Caco-2 (cell line): ENCODE measurements around the gene DOCK9. TPM values are rescaled to one million over a fixed set of nuclear protein-coding genes. Genes with fewer than 3 reads are reported as not detected.

Source experiments
- BruUV-seq: library from RNA; stranded (reverse); fragments of 400-500 nt; replicated peaks from 2 replicates; lab custom pipeline; 2021; lab: Mats Ljungman, UMichigan
- CTCF ChIA-PET: fragments of 300-600 bp; sonication (Branson Sonifier 250); formaldehyde crosslinking; loops from one replicate; lab custom pipeline; 2022; ENCODE audit warnings: antibody characterized with exemption; lab: Charles Lee
- POLR2A ChIA-PET: fragments of 300-600 bp; sonication (Branson Sonifier 250); formaldehyde crosslinking; loops from one replicate; lab custom pipeline; 2022; ENCODE audit warnings: antibody characterized with exemption; lab: Charles Lee
- DNase-seq, 2 experiments: peaks; one replicate each; pipeline versions ENCODE4 v3.0.0 to v3.0.0-alpha.2; 2020 to 2022
- H3K27me3 ChIP-seq: replicated peaks from 2 replicates; pipeline ENCODE4 v1.6.0; 2011; ENCODE audit warnings: low read length; ENCODE audit not compliant: control insufficient read depth, insufficient read depth
- H3K36me3 ChIP-seq: 2 replicates; pipeline ENCODE4 v1.5.1; 2011; ENCODE audit warnings: low read length; ENCODE audit not compliant: control insufficient read depth, insufficient read depth
- H3K4me1 ChIP-seq: fragments of 250-450 bp; sonication (Bioruptor Pico); 2 replicates; pipeline ENCODE4 v1.5.1; 2020; ENCODE audit warnings: mild to moderate bottlenecking
- H3K4me3 ChIP-seq: 2 replicates; pipeline ENCODE4 v1.5.1; 2011; ENCODE audit warnings: low read depth, mild to moderate bottlenecking, control low read depth, low read length
- H3K9me3 ChIP-seq: fragments of 250-450 bp; sonication (Bioruptor Pico); 2 replicates; pipeline ENCODE4 v1.5.1; 2020; ENCODE audit warnings: mild to moderate bottlenecking, moderate library complexity
- H3K27ac Mint-ChIP-seq: one replicate; pipeline ENCODE4 v1.8.0; 2022; ENCODE audit warnings: mixed read lengths; ENCODE audit not compliant: unreplicated experiment
- H3K27me3 Mint-ChIP-seq: one replicate; pipeline ENCODE4 v1.8.0; 2022; ENCODE audit warnings: mixed read lengths; ENCODE audit not compliant: insufficient read depth, unreplicated experiment
- H3K36me3 Mint-ChIP-seq: one replicate; pipeline ENCODE4 v1.8.0; 2022; ENCODE audit warnings: mild to moderate bottlenecking, mixed read lengths; ENCODE audit not compliant: insufficient read depth, unreplicated experiment
- H3K4me1 Mint-ChIP-seq: one replicate; pipeline ENCODE4 v1.8.0; 2022; ENCODE audit warnings: low read depth, mixed read lengths; ENCODE audit not compliant: unreplicated experiment
- H3K4me3 Mint-ChIP-seq: one replicate; pipeline ENCODE4 v1.8.0; 2022; ENCODE audit warnings: mild to moderate bottlenecking, moderate library complexity, mixed read lengths; ENCODE audit not compliant: unreplicated experiment
- H3K9me3 Mint-ChIP-seq: one replicate; pipeline ENCODE4 v1.8.0; 2022; ENCODE audit warnings: mixed read lengths; ENCODE audit not compliant: unreplicated experiment
- CTCF ChIP-seq, 2 experiments: fragments of 200-600 bp in 1 of 2; IDR thresholded peaks; 1 replicate in 1 of 2; 2 replicates in 1 of 2; pipeline versions ENCODE4 v1.5.1 to v1.8.0; 2011 to 2022; ENCODE audit warnings: antibody characterized with exemption in 1 of 2, control low read depth in 1 of 2, inconsistent platforms in 1 of 2, low read depth in 1 of 2, low read length in 1 of 2, mild to moderate bottlenecking in 1 of 2, moderate library complexity in 1 of 2; ENCODE audit not compliant: insufficient read depth in 1 of 2, severe bottlenecking in 1 of 2, unreplicated experiment in 1 of 2
- intact Hi-C: fragments of 100-400 bp; cut with micrococcal nuclease; formaldehyde crosslinking; loops from one replicate; pipeline ENCODE4 v1.10.0; 2022; ENCODE audit not compliant: unreplicated experiment
- total RNA-seq: library from RNA; stranded (reverse); gene quantifications from 2 replicates; pipeline ENCODE4 v1.2.3, GENCODE V29; 2022

Gene DOCK9
- total RNA-seq, 1 experiment from 2014 or later, result 260 TPM

DNA sequence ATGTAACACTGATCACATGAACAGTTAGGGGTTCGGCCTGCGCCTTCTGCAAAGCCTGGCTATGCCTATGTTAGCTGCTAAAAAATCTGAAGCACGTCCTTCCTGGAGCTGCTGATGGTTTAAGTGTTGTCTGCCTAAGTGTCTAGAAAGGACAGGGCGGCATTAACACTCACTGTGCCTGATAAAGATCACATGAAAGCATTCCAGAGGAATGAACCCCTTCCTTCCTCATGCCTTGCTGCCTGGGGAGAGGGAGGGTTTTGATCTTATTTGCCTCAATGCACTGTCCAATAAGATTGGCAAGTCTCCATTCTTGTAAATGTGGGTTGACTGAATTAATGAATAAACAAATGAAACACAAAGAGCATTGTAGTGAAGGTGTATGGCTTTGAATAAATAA is 5.2 kb downstream of the DOCK9 start:
- H3K36me3 Mint-ChIP-seq, result peaks cover 31% of the 10 kb centered on the region
- POLR2A ChIA-PET, result no interaction called here
- H3K4me3 ChIP-seq, result no peak overlapping the region
- no peaks in the 10 kb centered on the region for H3K27me3 Mint-ChIP-seq
- no peaks in the 10 kb centered on the region for H3K36me3 ChIP-seq
- CTCF ChIA-PET, result no interaction called here
- peaks cover 54% of the 10 kb centered on the region for H3K4me1 Mint-ChIP-seq
- TF ChIP-seq CTCF (IDR thresholded peaks at IDR 0.05; ENCODE audit: insufficient read depth in 1 of 2, low read depth in 1 of 2, low read length in 1 of 2, severe bottlenecking in 1 of 2, unreplicated experiment in 1 of 2), result no peak
- H3K9me3 ChIP-seq, result no peaks in the 10 kb centered on the region
- DNase-seq, result peak; percentile 75 to 82
- H3K27me3 ChIP-seq, result no peaks in the 10 kb centered on the region
- peak overlapping the region; percentile 90 for H3K27ac Mint-ChIP-seq
- peak overlapping the region; percentile 64 for H3K4me3 Mint-ChIP-seq
- intact Hi-C loops, result loop anchor here (1.0 to 2.0 kb wide), 4 partner anchors 8 to 44 kb away; no protein-coding TSS in a partner anchor
- peaks cover 65% of the 10 kb centered on the region for H3K4me1 ChIP-seq
- no TSS peak for BruUV-seq
- no peaks in the 10 kb centered on the region for H3K9me3 Mint-ChIP-seq

DNA sequence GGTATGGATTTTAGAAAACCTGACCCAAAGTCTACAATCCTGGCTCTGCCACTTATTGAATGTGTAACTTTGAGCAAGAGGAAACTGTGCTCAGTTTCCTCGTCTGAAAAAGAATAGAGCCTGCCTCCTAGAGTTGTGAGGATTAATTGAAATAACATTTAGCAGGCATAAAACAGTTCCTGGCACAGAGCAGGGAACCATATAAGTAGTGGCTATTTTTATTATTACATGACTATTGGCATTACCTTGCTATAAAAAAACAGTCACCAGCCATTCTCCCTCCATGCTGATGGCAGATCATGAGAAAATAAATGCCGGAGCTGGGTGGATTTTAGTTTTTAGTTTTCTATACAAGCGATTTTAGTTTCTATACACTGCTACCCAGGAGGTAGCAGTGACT is 5.8 kb downstream of the DOCK9 start:
- no peak overlapping the region for H3K4me3 ChIP-seq
- H3K27ac Mint-ChIP-seq, result peak overlapping the region; percentile 90
- TSS peak; percentile 2 for BruUV-seq

GRCh38 chr13:98970330-98970729 is 7.5 kb downstream of the DOCK9 start:
- Histone ChIP-seq H3K27me3 (no peaks in the 10 kb centered on the region), H3K36me3 (no peaks in the 10 kb centered on the region), H3K4me3 (no peak overlapping the region), H3K4me1 (peaks cover 46% of the 10 kb centered on the region), H3K9me3 (no peaks in the 10 kb centered on the region)
- POLR2A ChIA-PET, result no interaction called here
- no TSS peak for BruUV-seq
- H3K9me3 Mint-ChIP-seq, result no peaks in the 10 kb centered on the region
- H3K4me3 Mint-ChIP-seq, result no peak overlapping the region
- DNase-seq, result no peak
- no peak for TF ChIP-seq CTCF (IDR thresholded peaks at IDR 0.05; ENCODE audit: insufficient read depth in 1 of 2, low read depth in 1 of 2, low read length in 1 of 2, severe bottlenecking in 1 of 2, unreplicated experiment in 1 of 2)
- intact Hi-C loops, result no loop called here
- peaks cover 43% of the 10 kb centered on the region for H3K36me3 Mint-ChIP-seq
- CTCF ChIA-PET, result no interaction called here
- no peaks in the 10 kb centered on the region for H3K27me3 Mint-ChIP-seq
- H3K27ac Mint-ChIP-seq, result no peak overlapping the region
- H3K4me1 Mint-ChIP-seq, result peaks cover 45% of the 10 kb centered on the region

More for the DNA sequence above, 5.8 kb downstream of the DOCK9 start:
- H3K27me3 ChIP-seq, result no peaks in the 10 kb centered on the region
- no peak for DNase-seq
- no peaks in the 10 kb centered on the region for H3K9me3 ChIP-seq
- H3K4me1 ChIP-seq, result peaks cover 61% of the 10 kb centered on the region
- no peak for TF ChIP-seq CTCF (IDR thresholded peaks at IDR 0.05; ENCODE audit: insufficient read depth in 1 of 2, low read depth in 1 of 2, low read length in 1 of 2, severe bottlenecking in 1 of 2, unreplicated experiment in 1 of 2)
- intact Hi-C loops, result loop anchor here (1.0 to 2.0 kb wide), 4 partner anchors 8 to 44 kb away; no protein-coding TSS in a partner anchor
- ChIA-PET POLR2A (no interaction called here), CTCF (no interaction called here)
- Mint-ChIP-seq H3K4me1 (peaks cover 50% of the 10 kb centered on the region), H3K9me3 (no peaks in the 10 kb centered on the region), H3K4me3 (peak overlapping the region; percentile 64), H3K27me3 (no peaks in the 10 kb centered on the region), H3K36me3 (peaks cover 35% of the 10 kb centered on the region)
- H3K36me3 ChIP-seq, result no peaks in the 10 kb centered on the region
